Brain microvascular endothelial cell (primary cell): ENCODE measurements around the gene RHOBTB1.

ENCODE experiments used
- DNase-seq: peaks from one replicate; pipeline ENCODE4 v3.0.0-alpha.2; 2020
- H3K27ac ChIP-seq: fragments of 250-450 bp; sonication (Bioruptor Pico); 2 replicates; pipeline ENCODE4 v1.5.1; 2020; ENCODE audit warnings: mild to moderate bottlenecking, moderate library complexity
- H3K27me3 ChIP-seq: fragments of 250-450 bp; sonication (Bioruptor Pico); replicated peaks from 2 replicates; pipeline ENCODE4 v1.5.1; 2020; ENCODE audit warnings: mild to moderate bottlenecking
- H3K36me3 ChIP-seq: fragments of 250-450 bp; sonication (Bioruptor Pico); replicated peaks from 2 replicates; pipeline ENCODE4 v1.5.1; 2020; ENCODE audit warnings: mild to moderate bottlenecking
- H3K4me3 ChIP-seq: 2 replicates; pipeline ENCODE4 v1.5.1; 2011; ENCODE audit warnings: low read depth, mild to moderate bottlenecking, control low read depth, low read length, moderate library complexity
- CTCF ChIP-seq: IDR thresholded peaks from 2 replicates; pipeline ENCODE4 v1.5.1; 2011; ENCODE audit warnings: low read depth, mild to moderate bottlenecking, moderate library complexity, low read length, control low read depth, inconsistent platforms; ENCODE audit errors: missing control alignments
- in situ Hi-C: cut with HindIII; loops from 2 replicates; pipeline ENCODE4 v1.10.0; 2017; ENCODE audit warnings: low sequenced_read_pairs, low pct_ligation_motif_present

RHOBTB1 gene

GRCh38 chr10:60822809-60823208 is 121.2 kb downstream of the RHOBTB1 start:
- no peaks in the 10 kb centered on the region for H3K27me3 ChIP-seq
- no peaks in the 10 kb centered on the region for H3K36me3 ChIP-seq
- DNase-seq: no peak
- H3K4me3 ChIP-seq: no peak overlapping the region
- in situ Hi-C loops: no loop called here
- no peak overlapping the region for H3K27ac ChIP-seq
- no peak for TF ChIP-seq CTCF

- Histone ChIP-seq H3K36me3 (no peaks in the 10 kb centered on the region), H3K27me3 (no peaks in the 10 kb centered on the region), H3K4me3 (no peak overlapping the region), H3K27ac (no peak overlapping the region)
- no peak for DNase-seq
- TF ChIP-seq CTCF: no peak
- in situ Hi-C loops: no loop called here
Measured at GRCh38 chr10:60821656-60822055, 122.3 kb downstream of the RHOBTB1 start.

DNA sequence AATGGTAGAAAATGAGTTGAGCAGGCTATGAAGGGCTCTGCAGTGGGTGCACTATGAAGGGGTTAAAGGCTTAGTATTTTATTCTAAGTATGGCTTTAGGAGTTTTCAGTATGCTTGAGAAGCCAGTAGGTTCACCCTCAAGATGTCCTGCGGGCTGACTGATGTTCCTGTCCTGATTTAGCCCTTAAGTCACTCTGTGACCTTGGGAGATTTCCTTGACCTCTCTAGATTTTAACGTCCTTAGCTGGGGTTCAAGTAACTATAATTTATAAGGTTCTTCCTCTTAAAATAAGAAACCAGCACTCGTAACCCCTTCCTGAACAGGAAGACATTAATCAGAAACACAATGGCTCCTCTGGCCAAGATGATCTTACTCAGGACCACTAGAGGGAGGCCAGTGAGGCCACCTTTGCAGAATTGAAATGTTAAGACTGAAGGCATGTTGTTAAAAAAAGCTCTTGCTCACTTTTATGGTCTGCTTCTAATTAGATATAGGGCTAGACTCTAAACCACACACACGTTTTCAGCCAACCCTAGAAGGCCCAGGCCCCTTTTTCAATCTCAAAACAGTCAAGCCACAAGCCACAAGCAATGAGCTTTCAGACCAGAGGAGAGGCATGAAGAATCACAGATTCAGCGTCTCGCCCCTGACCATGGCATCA is 123.8 kb downstream of the RHOBTB1 start:
- TF ChIP-seq CTCF: peak; percentile 73
- Histone ChIP-seq H3K27me3 (no peaks in the 10 kb centered on the region), H3K4me3 (no peak overlapping the region), H3K27ac (no peak overlapping the region), H3K36me3 (no peaks in the 10 kb centered on the region)
- in situ Hi-C loops: no loop called here
- DNase-seq: peak; percentile 25
